OCI-LY1 (cell line): ENCODE data around the gene HEY2.
A peak's percentile ranks its signal among the peaks of the same experiment; 100 is the strongest.

ENCODE experiments used
- H2AFZ ChIP-seq: fragments of 200-600 bp; sonication (generic), shearing (Covaris generic); 2 replicates; pipeline ENCODE4 v1.6.0; 2014; ENCODE audit warnings: antibody characterized with exemption, mild to moderate bottlenecking, low read length
- H3F3A ChIP-seq: fragments of 200-600 bp; sonication (generic), shearing (Covaris generic); 2 replicates; pipeline ENCODE4 v1.6.0; 2014; ENCODE audit warnings: mild to moderate bottlenecking, antibody characterized with exemption, low read length, moderate library complexity; ENCODE audit not compliant: insufficient read depth
- H3K27ac ChIP-seq: fragments of 200-600 bp; sonication (generic); 2 replicates; pipeline ENCODE4 v1.5.1; 2014; ENCODE audit warnings: low read length, mixed run types, mild to moderate bottlenecking, low read depth; ENCODE audit not compliant: poor library complexity, severe bottlenecking
- H3K27me3 ChIP-seq: fragments of 200-600 bp; sonication (generic); 2 replicates; pipeline ENCODE4 v1.6.0; 2014; ENCODE audit warnings: antibody characterized with exemption, mild to moderate bottlenecking, low read length, moderate library complexity; ENCODE audit not compliant: insufficient read depth
- H3K36me3 ChIP-seq: fragments of 200-600 bp; sonication (generic); 2 replicates; pipeline ENCODE4 v1.6.1; 2014; ENCODE audit warnings: mild to moderate bottlenecking, antibody characterized with exemption, low read length, moderate library complexity, mixed read lengths; ENCODE audit not compliant: insufficient read depth
- H3K4me1 ChIP-seq: fragments of 200-600 bp; sonication (generic); 2 replicates; pipeline ENCODE4 v1.5.1; 2014; ENCODE audit warnings: mild to moderate bottlenecking, low read length, moderate library complexity; ENCODE audit not compliant: insufficient read depth, severe bottlenecking
- H3K4me2 ChIP-seq: fragments of 200-600 bp; sonication (generic), shearing (Covaris generic); 2 replicates; pipeline ENCODE4 v1.6.1; 2014; ENCODE audit warnings: low read length
- H3K4me3 ChIP-seq: fragments of 200-600 bp; sonication (generic); 2 replicates; pipeline ENCODE4 v1.5.1; 2014; ENCODE audit warnings: low read length, low read depth, mild to moderate bottlenecking, mixed read lengths; ENCODE audit not compliant: poor library complexity, severe bottlenecking
- H3K79me2 ChIP-seq: fragments of 200-600 bp; shearing (Covaris generic); 2 replicates; pipeline ENCODE4 v1.6.1; 2016; ENCODE audit warnings: mixed run types, low read length, mixed read lengths; ENCODE audit not compliant: insufficient read depth
- H3K9ac ChIP-seq: fragments of 200-600 bp; sonication (generic), shearing (Covaris generic); 2 replicates; pipeline ENCODE4 v1.6.1; 2014; ENCODE audit warnings: mild to moderate bottlenecking, low read length, mixed read lengths
- H3K9me2 ChIP-seq: fragments of 200-600 bp; sonication (generic), shearing (Covaris generic); 2 replicates; pipeline ENCODE4 v1.6.1; 2014; ENCODE audit warnings: low read depth, mild to moderate bottlenecking, low read length, mixed read lengths
- H3K9me3 ChIP-seq: fragments of 200-600 bp; shearing (Covaris generic); 2 replicates; pipeline ENCODE4 v1.6.1; 2014; ENCODE audit warnings: low read length, mixed read lengths
- H4K20me1 ChIP-seq: fragments of 200-600 bp; sonication (generic), shearing (Covaris generic); 2 replicates; pipeline ENCODE4 v1.6.0; 2016; ENCODE audit warnings: mild to moderate bottlenecking, low read length; ENCODE audit not compliant: insufficient read depth
- EZH2 ChIP-seq: fragments of 200-600 bp; sonication (generic), shearing (Covaris generic); IDR thresholded peaks from 2 replicates; pipeline ENCODE4 v1.8.0; 2017; ENCODE audit warnings: borderline replicate concordance, mixed run types, mild to moderate bottlenecking, antibody characterized with exemption, low read length, moderate library complexity, mixed read lengths
- TF ChIP-seq, protein P1 (sequence below): fragments of 200-600 bp; sonication (generic), shearing (Covaris generic); IDR thresholded peaks from 2 replicates; pipeline ENCODE4 v1.5.1; 2017; ENCODE audit warnings: mild to moderate bottlenecking, antibody characterized with exemption, low read length, moderate library complexity, mixed read lengths

HEY2 gene

DNA sequence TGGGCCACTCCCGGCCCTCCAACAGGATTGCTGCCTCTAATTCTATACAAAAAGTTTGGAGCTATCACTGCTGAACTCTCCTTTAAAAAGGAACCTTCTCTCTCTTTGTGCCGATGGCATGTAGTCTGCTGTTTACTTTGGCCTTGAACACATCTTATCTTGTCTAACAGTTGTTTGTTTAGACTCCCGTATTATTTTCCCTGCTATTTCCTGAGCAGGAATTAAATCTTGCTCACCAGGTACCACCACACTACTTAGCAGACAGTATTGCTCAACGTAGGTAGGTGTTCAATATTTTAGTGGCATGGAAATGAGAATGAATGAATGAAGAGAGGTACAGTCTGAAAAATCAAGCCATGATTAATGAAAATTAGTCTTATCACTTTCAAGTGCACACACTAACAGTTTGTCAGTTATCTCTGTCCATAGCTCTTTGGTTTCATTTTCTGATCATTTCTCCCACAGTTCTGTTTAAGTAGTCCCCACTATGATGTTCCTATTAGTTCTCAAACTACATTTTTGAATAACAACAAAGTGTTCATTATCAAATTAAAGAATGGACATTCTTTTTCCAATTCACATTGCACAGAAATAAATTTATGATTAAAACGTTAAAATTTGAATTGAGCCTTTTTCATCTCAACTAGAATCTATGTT is 6.8 kb upstream of the HEY2 start:
- Histone ChIP-seq H3K4me1 (peaks cover 69% of the 10 kb centered on the region), H2AFZ (no peak overlapping the region), H3K9me3 (no peaks in the 10 kb centered on the region), H3K27me3 (no peaks in the 10 kb centered on the region), H3K36me3 (no peaks in the 10 kb centered on the region), H3K79me2 (no peaks in the 10 kb centered on the region), H3K9ac (peak overlapping the region; percentile 21), H3K9me2 (no peaks in the 10 kb centered on the region), H3K27ac (peak overlapping the region; percentile 98), H4K20me1 (no peaks in the 10 kb centered on the region), H3F3A (peaks cover 4% of the 10 kb centered on the region; the same call in 1 of the 2 replicates), H3K4me2 (peak overlapping the region; percentile 92), H3K4me3 (peak overlapping the region; percentile 45)
- TF ChIP-seq EZH2 = no peak
- TF ChIP-seq, protein P1, sequence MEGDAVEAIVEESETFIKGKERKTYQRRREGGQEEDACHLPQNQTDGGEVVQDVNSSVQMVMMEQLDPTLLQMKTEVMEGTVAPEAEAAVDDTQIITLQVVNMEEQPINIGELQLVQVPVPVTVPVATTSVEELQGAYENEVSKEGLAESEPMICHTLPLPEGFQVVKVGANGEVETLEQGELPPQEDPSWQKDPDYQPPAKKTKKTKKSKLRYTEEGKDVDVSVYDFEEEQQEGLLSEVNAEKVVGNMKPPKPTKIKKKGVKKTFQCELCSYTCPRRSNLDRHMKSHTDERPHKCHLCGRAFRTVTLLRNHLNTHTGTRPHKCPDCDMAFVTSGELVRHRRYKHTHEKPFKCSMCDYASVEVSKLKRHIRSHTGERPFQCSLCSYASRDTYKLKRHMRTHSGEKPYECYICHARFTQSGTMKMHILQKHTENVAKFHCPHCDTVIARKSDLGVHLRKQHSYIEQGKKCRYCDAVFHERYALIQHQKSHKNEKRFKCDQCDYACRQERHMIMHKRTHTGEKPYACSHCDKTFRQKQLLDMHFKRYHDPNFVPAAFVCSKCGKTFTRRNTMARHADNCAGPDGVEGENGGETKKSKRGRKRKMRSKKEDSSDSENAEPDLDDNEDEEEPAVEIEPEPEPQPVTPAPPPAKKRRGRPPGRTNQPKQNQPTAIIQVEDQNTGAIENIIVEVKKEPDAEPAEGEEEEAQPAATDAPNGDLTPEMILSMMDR = no peak

DNA sequence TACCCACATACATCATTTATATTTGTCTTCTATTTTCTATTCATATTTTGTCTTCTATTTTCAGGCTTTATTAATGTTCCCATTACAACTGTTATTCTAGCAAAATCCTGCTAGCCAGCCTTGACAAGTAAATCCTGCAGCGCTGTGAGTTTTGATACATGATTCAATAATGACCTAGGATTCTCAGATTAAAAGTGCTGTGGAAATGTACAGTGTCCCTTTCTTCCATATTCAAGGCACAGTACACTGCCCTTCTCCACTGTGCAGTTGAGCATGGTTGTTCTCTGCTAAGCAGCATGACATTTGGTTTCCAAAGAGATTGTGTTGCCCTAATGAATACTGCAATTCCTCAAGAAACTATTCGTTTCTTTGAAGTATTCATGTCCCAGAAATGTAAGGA is 5.8 kb upstream of the HEY2 start:
- H3K9me3 ChIP-seq = no peaks in the 10 kb centered on the region
- peaks cover 4% of the 10 kb centered on the region; the same call in 1 of the 2 replicates for H3F3A ChIP-seq
- H3K27ac ChIP-seq = peak overlapping the region; percentile 98
- TF ChIP-seq EZH2 = no peak
- TF ChIP-seq, protein P1 = no peak
- H3K36me3 ChIP-seq = no peaks in the 10 kb centered on the region
- peak overlapping the region; percentile 92 for H3K4me2 ChIP-seq
- H4K20me1 ChIP-seq = no peaks in the 10 kb centered on the region
- peak overlapping the region; percentile 21; the same call in 1 of the 2 replicates for H3K9ac ChIP-seq
- peaks cover 71% of the 10 kb centered on the region for H3K4me1 ChIP-seq
- H3K27me3 ChIP-seq = no peaks in the 10 kb centered on the region
- no peak overlapping the region for H2AFZ ChIP-seq
- H3K4me3 ChIP-seq = peak overlapping the region; percentile 45
- no peaks in the 10 kb centered on the region for H3K9me2 ChIP-seq
- no peaks in the 10 kb centered on the region for H3K79me2 ChIP-seq

DNA sequence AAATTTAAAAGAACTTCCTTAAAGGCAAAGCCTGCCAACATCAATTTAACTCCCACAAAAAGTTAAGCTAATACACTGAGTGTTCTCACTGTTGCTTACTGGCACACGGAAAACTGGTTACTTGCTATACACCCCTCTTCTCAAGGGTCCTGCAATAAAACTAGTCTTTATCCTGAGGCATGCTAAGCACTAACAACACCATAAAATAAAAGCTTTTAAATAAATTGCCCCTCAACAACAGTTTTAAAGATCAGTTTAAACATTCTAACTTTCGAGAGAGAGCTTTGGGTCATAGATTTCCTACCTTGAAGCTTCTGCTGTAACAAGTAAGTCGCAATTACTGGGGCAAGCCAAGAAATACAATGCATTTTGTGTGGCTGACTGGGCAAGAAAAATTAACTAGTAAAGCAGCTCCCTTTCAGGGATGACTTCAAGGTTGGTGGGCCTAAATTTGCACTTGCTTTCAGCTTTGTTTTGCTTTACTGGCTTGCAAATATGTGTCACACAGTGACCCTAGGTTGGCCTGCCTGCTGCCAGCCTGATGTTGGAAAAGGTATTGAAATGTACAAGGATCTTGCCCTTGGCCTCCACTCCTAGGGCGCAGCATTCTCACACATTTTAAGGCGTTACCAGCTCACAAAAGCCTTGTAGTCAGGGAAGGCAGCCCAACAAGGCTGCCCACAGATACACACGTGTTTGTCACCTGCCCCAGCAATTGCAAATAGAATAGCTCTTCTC is 4.0 kb upstream of the HEY2 start:
- Histone ChIP-seq H3K27me3 (no peaks in the 10 kb centered on the region), H3K79me2 (peaks cover 6% of the 10 kb centered on the region; the same call in 1 of the 2 replicates), H3K4me2 (peak overlapping the region; percentile 92), H3K4me1 (peaks cover 73% of the 10 kb centered on the region), H2AFZ (no peak overlapping the region), H3K9me2 (no peaks in the 10 kb centered on the region), H3K9me3 (no peaks in the 10 kb centered on the region), H3K36me3 (no peaks in the 10 kb centered on the region), H3F3A (peaks cover 4% of the 10 kb centered on the region; the same call in 1 of the 2 replicates), H3K27ac (peak overlapping the region; percentile 98), H4K20me1 (no peaks in the 10 kb centered on the region), H3K9ac (peak overlapping the region; percentile 96), H3K4me3 (peak overlapping the region; percentile 72)
- TF ChIP-seq, protein P1 = no peak
- TF ChIP-seq EZH2 = no peak
